Type B pancreatic cell (in vitro differentiated cells): Measurements from ENCODE around the gene TRA2B. TPM values are rescaled to one million over a fixed set of nuclear protein-coding genes. Genes with fewer than 3 reads are reported as not detected.
A peak's percentile ranks its signal among the peaks of the same experiment; 100 is the strongest.
"Not testable (repeated sequence)": the region's sequence is repeated elsewhere in the genome, so short reads cannot be mapped to it uniquely, and the experiment has no call there.

Experiments used
- DNase-seq: peaks from one replicate; pipeline ENCODE4 v3.0.0; 2021; ENCODE audit warnings: mixed read lengths; ENCODE audit not compliant: unreplicated experiment; ENCODE audit errors: extremely low spot score
- H3K27ac Mint-ChIP-seq: 2 replicates; pipeline ENCODE4 v1.8.0; 2021; ENCODE audit warnings: mild to moderate bottlenecking, mixed read lengths
- H3K27me3 Mint-ChIP-seq: 2 replicates; pipeline ENCODE4 v1.8.0; 2021; ENCODE audit warnings: mixed read lengths
- H3K36me3 Mint-ChIP-seq: 2 replicates; pipeline ENCODE4 v1.8.0; 2021; ENCODE audit warnings: mixed read lengths
- H3K4me1 Mint-ChIP-seq: one replicate; pipeline ENCODE4 v1.8.0; 2021; ENCODE audit warnings: mixed read lengths; ENCODE audit not compliant: unreplicated experiment
- H3K4me3 Mint-ChIP-seq: 2 replicates; pipeline ENCODE4 v1.8.0; 2021; ENCODE audit warnings: mild to moderate bottlenecking, mixed read lengths
- H3K9me3 Mint-ChIP-seq: 2 replicates; pipeline ENCODE4 v1.8.0; 2021; ENCODE audit warnings: mixed read lengths
- CTCF ChIP-seq: fragments of 200-600 bp; sonication (generic); conservative IDR thresholded peaks from 2 replicates; pipeline ENCODE4 v1.5.0; 2021; ENCODE audit warnings: antibody characterized with exemption, mild to moderate bottlenecking
- total RNA-seq: library from RNA; stranded (reverse); gene quantifications from 2 replicates; pipeline ENCODE4 v1.2.1, GENCODE V29; 2021; ENCODE audit warnings: low replicate concordance

The TRA2B gene
- total RNA-seq, 1 donor from 2014 or later: 205 TPM

- Mint-ChIP-seq H3K27me3 (no peaks in the 10 kb centered on the region), H3K4me1 (no peaks in the 10 kb centered on the region), H3K4me3 (no peak overlapping the region), H3K27ac (peak overlapping the region; percentile 56), H3K36me3 (peaks cover 40% of the 10 kb centered on the region), H3K9me3 (peaks cover 5% of the 10 kb centered on the region)
- TF ChIP-seq CTCF: no peak
- no peak for DNase-seq
Measured at GRCh38 chr3:185914911-185915629, 22.7 kb downstream of the TRA2B start.

- Mint-ChIP-seq H3K27ac (peak overlapping the region; percentile 18), H3K4me1 (no peaks in the 10 kb centered on the region), H3K9me3 (peaks cover 5% of the 10 kb centered on the region), H3K36me3 (peaks cover 33% of the 10 kb centered on the region), H3K4me3 (no peak overlapping the region), H3K27me3 (no peaks in the 10 kb centered on the region)
- DNase-seq: no peak
- no peak for TF ChIP-seq CTCF
Measured at GRCh38 chr3:185912929-185913901, 24.6 kb downstream of the TRA2B start.

GRCh38 chr3:185912512-185912911 lies 25.3 kb downstream of the TRA2B start:
- Mint-ChIP-seq H3K4me3 (no peak overlapping the region), H3K4me1 (no peaks in the 10 kb centered on the region), H3K27ac (no peak overlapping the region), H3K27me3 (no peaks in the 10 kb centered on the region), H3K36me3 (peaks cover 30% of the 10 kb centered on the region), H3K9me3 (peaks cover 5% of the 10 kb centered on the region)
- no peak for TF ChIP-seq CTCF
- DNase-seq: no peak

DNA sequence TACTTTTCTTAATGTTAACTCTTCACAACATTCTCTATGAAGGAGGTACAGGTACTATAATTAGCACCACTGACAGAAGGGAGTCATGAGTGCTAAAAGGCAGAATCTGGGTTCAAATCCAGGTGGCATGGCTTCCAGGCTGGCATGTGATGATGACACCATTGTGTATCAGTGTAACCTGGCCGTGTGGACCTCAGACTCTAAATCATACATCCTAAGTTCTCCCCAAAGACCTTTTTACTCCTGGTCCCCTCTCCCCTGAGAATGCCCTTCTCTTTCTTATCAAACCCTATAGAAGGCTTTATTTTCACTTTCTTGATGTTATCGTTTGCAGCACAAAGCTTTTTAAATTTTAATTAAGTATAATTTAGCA lies 26.8 kb downstream of the TRA2B start:
- not testable (repeated sequence) for DNase-seq, H3K4me3 Mint-ChIP-seq, H3K27me3 Mint-ChIP-seq, H3K4me1 Mint-ChIP-seq, H3K9me3 Mint-ChIP-seq
- Mint-ChIP-seq H3K36me3 (peaks cover 16% of the 10 kb centered on the region), H3K27ac (peak overlapping the region; percentile 39)

DNA sequence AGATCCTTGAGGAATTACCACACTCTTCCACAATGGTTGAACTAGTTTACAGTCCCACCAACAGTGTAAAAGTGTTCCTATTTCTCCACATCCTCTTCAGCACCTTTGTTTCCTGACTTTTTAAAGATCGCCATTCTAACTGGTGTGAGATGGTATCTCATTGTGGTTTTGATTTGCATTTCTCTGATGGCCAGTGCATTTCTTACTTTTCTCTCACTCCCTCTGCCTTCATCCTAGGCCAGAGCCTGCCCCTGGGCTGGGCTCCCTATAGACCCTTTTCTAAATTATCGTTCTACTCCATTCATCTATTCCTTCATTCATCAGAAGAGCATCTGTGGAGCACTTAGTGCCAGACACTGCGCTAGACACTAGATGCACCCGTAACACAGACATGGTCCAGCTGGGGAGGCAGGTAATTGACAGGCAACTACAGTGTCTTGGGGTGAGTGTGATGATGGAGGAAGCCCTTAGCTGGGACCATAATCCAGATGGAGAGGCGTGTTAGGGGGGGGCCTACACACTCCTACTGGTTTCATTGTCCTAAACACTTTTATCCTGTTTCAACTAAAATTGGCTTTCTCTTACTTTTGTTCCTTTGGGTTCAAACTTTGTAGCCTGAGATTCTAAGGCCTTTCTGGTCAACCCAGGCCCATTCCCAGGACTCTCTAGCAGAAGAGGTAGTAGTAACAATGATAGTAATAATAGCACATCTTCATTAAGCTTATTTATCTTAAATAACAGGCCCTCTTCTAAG lies 27.3 kb downstream of the TRA2B start:
- peaks cover 13% of the 10 kb centered on the region for H3K36me3 Mint-ChIP-seq
- not testable (repeated sequence) for DNase-seq, H3K4me3 Mint-ChIP-seq, H3K4me1 Mint-ChIP-seq, H3K27me3 Mint-ChIP-seq, H3K9me3 Mint-ChIP-seq
- H3K27ac Mint-ChIP-seq: peak overlapping the region; percentile 39

GRCh38 chr3:185909913-185910312 lies 27.9 kb downstream of the TRA2B start:
- DNase-seq, H3K9me3 Mint-ChIP-seq, H3K4me1 Mint-ChIP-seq, H3K27me3 Mint-ChIP-seq, H3K36me3 Mint-ChIP-seq, H3K4me3 Mint-ChIP-seq: not testable (repeated sequence)
- H3K27ac Mint-ChIP-seq: peak overlapping the region; percentile 18
